ENCODE measurements around the gene KCNN3.

- TF ChIP-seq CTCF (conservative IDR thresholded peaks at IDR 0.05; ENCODE audit: low read depth, low read length), result no peak
- no peak for TF ChIP-seq EZH2 (IDR thresholded peaks at IDR 0.05; ENCODE audit: low read length, unreplicated experiment)
Measured at GRCh38 chr1:154775621-154776605, 94.2 kb downstream of the KCNN3 start.
